Measurements from ENCODE around the gene MYO1B. TPM values are rescaled to one million over a fixed set of nuclear protein-coding genes. Genes with fewer than 3 reads are reported as not detected.

Gene MYO1B
- total RNA-seq, 1 experiment from 2014 or later: 241 TPM

GRCh38 chr2:191228333-191228732, 16.9 kb upstream of the MYO1B start:
- POLR2A ChIA-PET: no interaction called here
- Mint-ChIP-seq H3K27ac (ENCODE audit: low read depth, unreplicated experiment) (no peak overlapping the region), H3K9me3 (ENCODE audit: unreplicated experiment) (no peaks in the 10 kb centered on the region), H3K4me3 (ENCODE audit: unreplicated experiment) (no peak overlapping the region), H3K36me3 (ENCODE audit: insufficient read depth, unreplicated experiment) (no peaks in the 10 kb centered on the region), H3K27me3 (ENCODE audit: insufficient read depth, unreplicated experiment) (no peaks in the 10 kb centered on the region), H3K4me1 (ENCODE audit: insufficient read depth, unreplicated experiment) (peaks cover 19% of the 10 kb centered on the region)
- no peak for DNase-seq (ENCODE audit: unreplicated experiment)
- intact Hi-C loops (cut with micrococcal nuclease): no loop called here
- no TSS peak for BruUV-seq (replicated peaks)
- CTCF ChIA-PET: interaction anchor here (0.5 to 2.5 kb wide), 8 partner anchors 9 to 295 kb away, joined by 3 to 12 read pairs (median 4); no protein-coding TSS in a partner anchor
- no peak for TF ChIP-seq CTCF (IDR thresholded peaks at IDR 0.05; ENCODE audit: unreplicated experiment)

GRCh38 chr2:191228861-191229260, 16.3 kb upstream of the MYO1B start:
- Mint-ChIP-seq H3K27ac (ENCODE audit: low read depth, unreplicated experiment) (no peak overlapping the region), H3K9me3 (ENCODE audit: unreplicated experiment) (no peaks in the 10 kb centered on the region), H3K4me1 (ENCODE audit: insufficient read depth, unreplicated experiment) (peaks cover 19% of the 10 kb centered on the region), H3K4me3 (ENCODE audit: unreplicated experiment) (no peak overlapping the region), H3K36me3 (ENCODE audit: insufficient read depth, unreplicated experiment) (no peaks in the 10 kb centered on the region), H3K27me3 (ENCODE audit: insufficient read depth, unreplicated experiment) (no peaks in the 10 kb centered on the region)
- ChIA-PET POLR2A (interaction anchor here (0.8 to 1.0 kb wide), 2 partner anchors 51 to 57 kb away, joined by 3 read pairs; no protein-coding TSS in a partner anchor), CTCF (interaction anchor here (0.6 to 2.5 kb wide), 3 partner anchors 15 to 162 kb away, joined by 4 to 6 read pairs (median 4); no protein-coding TSS in a partner anchor)
- no TSS peak for BruUV-seq (replicated peaks)
- intact Hi-C loops (cut with micrococcal nuclease): no loop called here
- DNase-seq (ENCODE audit: unreplicated experiment): no peak
- TF ChIP-seq CTCF (IDR thresholded peaks at IDR 0.05; ENCODE audit: unreplicated experiment): no peak

GRCh38 chr2:191230174-191230573, 15.0 kb upstream of the MYO1B start:
- no peak overlapping the region for H3K27ac Mint-ChIP-seq (ENCODE audit: low read depth, unreplicated experiment)
- H3K4me1 Mint-ChIP-seq (ENCODE audit: insufficient read depth, unreplicated experiment): peaks cover 19% of the 10 kb centered on the region
- ChIA-PET POLR2A (no interaction called here), CTCF (interaction anchor here (0.6 to 2.5 kb wide), 7 partner anchors 16 to 272 kb away, joined by 3 to 7 read pairs (median 5); no protein-coding TSS in a partner anchor)
- H3K4me3 Mint-ChIP-seq (ENCODE audit: unreplicated experiment): no peak overlapping the region
- no peaks in the 10 kb centered on the region for H3K27me3 Mint-ChIP-seq (ENCODE audit: insufficient read depth, unreplicated experiment)
- intact Hi-C loops (cut with micrococcal nuclease): no loop called here
- no TSS peak for BruUV-seq (replicated peaks)
- DNase-seq (ENCODE audit: unreplicated experiment): peak; percentile 56
- no peak for TF ChIP-seq CTCF (IDR thresholded peaks at IDR 0.05; ENCODE audit: unreplicated experiment)
- H3K36me3 Mint-ChIP-seq (ENCODE audit: insufficient read depth, unreplicated experiment): no peaks in the 10 kb centered on the region
- H3K9me3 Mint-ChIP-seq (ENCODE audit: unreplicated experiment): no peaks in the 10 kb centered on the region

GRCh38 chr2:191231995-191232394, 13.2 kb upstream of the MYO1B start:
- H3K36me3 Mint-ChIP-seq (ENCODE audit: insufficient read depth, unreplicated experiment): no peaks in the 10 kb centered on the region
- H3K4me1 Mint-ChIP-seq (ENCODE audit: insufficient read depth, unreplicated experiment): peaks cover 13% of the 10 kb centered on the region
- intact Hi-C loops (cut with micrococcal nuclease): no loop called here
- no peak for TF ChIP-seq CTCF (IDR thresholded peaks at IDR 0.05; ENCODE audit: unreplicated experiment)
- no peaks in the 10 kb centered on the region for H3K27me3 Mint-ChIP-seq (ENCODE audit: insufficient read depth, unreplicated experiment)
- no TSS peak for BruUV-seq (replicated peaks)
- H3K4me3 Mint-ChIP-seq (ENCODE audit: unreplicated experiment): no peak overlapping the region
- no peak for DNase-seq (ENCODE audit: unreplicated experiment)
- H3K27ac Mint-ChIP-seq (ENCODE audit: low read depth, unreplicated experiment): no peak overlapping the region
- H3K9me3 Mint-ChIP-seq (ENCODE audit: unreplicated experiment): no peaks in the 10 kb centered on the region
- ChIA-PET CTCF (interaction anchor here (1.5 to 1.8 kb wide), 2 partner anchors 14 to 67 kb away, joined by 4 to 6 read pairs; no protein-coding TSS in a partner anchor), POLR2A (no interaction called here)

Measured in MCF 10A (cell line).